Left ventricle myocardium superior (tissue), 1 donor: ENCODE measurements around the gene NKX3-2. TPM values are rescaled to one million over a fixed set of nuclear protein-coding genes. Genes with fewer than 3 reads are reported as not detected.
A peak's percentile ranks its signal among the peaks of the same experiment; 100 is the strongest.
"Not testable (repeated sequence)": the region's sequence is repeated elsewhere in the genome, so short reads cannot be mapped to it uniquely, and the experiment has no call there.

ENCODE experiments used
- ATAC-seq: fragments of 200-7000 bp; cut with Tn5 transposase; one replicate; pipeline ENCODE4 v1.9.1; 2020; ENCODE audit warnings: mild to moderate bottlenecking, moderate library complexity
- DNase-seq: peaks from one replicate; pipeline ENCODE4 v3.0.0-alpha.2; 2020
- intact Hi-C: fragments of 100-400 bp; cut with micrococcal nuclease; formaldehyde crosslinking; loops from one replicate; pipeline ENCODE4 v1.11.0; 2022
- long read RNA-seq: library from polyadenylated mRNA; unstranded; transcript quantifications from one replicate; pipeline ENCODE4 v2.0.0, GENCODE V29; 2021
- total RNA-seq: library from RNA; stranded (reverse); fragmentation: NEBNext Ultra II Directional; extraction: Animal tissue kit (Norgen Biotek cat#: 25700); gene quantifications from one replicate; pipeline ENCODE4 v1.2.1, GENCODE V29; 2021
- donor health status: DM: no; HTN: yes; CAD: no; lungs with severe emphysema.

NKX3-2 gene
- total RNA-seq: not detected
- long read RNA-seq: 0 reads

DNA sequence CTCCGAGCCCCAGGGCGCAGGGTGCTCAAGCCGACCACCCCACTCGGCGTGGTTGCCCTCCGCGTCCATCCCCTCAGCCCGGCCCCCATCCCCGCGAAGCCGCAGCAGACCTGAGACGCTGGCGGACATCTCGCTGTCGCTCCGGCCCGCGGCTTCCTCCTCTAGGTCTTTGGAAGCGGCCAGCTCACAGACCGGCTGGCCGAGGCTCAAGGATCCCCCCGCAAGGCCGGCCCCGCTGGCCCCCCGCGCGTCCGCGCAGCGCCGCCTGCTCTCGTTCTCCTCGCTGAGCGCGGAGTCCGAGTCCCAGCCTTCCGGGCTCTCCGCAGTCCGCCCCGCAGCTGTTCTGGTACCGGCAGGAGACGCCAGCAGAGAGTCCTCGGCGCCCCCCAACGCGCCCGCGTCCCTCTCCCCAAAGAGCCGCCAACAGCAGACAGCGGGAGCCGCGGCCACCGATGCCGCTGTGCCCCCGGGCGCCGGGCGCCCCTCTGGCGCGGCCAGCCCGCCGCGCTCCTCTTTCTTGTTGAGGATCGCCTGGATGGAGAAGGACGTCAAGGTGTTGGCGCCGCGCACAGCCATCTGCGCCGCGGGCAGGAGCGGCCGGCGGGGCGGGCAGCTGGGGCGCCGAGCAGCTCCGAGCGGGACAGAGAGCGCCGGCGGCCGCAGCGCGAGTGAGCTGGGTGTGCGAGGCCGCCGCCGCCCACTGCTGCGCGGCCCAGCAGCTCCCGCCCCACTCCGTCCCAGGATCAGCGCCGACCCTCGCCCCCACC lies at the start of gene NKX3-2:
Gene NKX3-2 (minus strand): TSS at position 670 of the 767 bp plus-strand sequence. CDS start 94 bp downstream, at position 576.
- ATAC-seq: peak; percentile 61
- intact Hi-C loops: no loop called here
- peak; percentile 37 for DNase-seq

DNA sequence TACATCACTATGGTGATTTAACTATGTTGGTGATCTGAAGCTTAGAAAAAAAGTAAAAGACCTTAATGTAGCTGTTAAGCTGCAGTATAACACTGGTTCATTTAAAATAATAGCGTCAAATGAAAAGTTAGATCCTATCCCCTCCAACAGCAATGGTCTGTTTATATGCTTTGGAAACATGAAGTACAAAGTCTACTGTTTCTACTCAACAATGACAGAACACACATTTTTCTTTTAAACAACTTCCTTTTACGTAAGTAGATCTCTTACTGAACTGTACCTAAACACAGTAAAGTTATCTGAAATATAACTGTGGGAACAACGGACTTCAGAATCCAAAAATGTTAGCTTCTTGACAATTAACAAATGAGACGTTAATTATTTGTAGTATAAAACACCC lies 47.9 kb upstream of the NKX3-2 start:
- intact Hi-C loops: no loop called here
- ATAC-seq (no peak), DNase-seq (no peak)

DNA sequence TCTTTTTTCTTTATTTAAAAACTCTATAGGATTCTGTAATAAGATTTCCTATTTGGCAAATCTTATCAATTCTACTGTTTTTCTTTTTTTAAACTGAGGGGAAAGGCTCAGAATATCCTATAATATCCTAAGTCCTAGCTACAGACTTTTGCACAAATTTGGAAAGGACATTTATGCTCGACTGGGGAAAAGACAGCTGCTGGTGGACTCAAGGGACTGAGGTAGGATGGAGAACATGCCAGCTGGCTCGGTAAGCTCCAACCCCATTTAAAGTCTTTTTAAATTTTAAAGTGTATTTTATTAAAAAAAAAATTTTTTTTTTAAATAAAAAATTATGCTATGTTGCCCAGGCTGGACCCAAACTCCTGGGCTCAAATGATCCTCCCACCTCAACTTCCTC lies 46.5 kb upstream of the NKX3-2 start:
- ATAC-seq: no peak
- intact Hi-C loops: no loop called here
- no peak for DNase-seq

DNA sequence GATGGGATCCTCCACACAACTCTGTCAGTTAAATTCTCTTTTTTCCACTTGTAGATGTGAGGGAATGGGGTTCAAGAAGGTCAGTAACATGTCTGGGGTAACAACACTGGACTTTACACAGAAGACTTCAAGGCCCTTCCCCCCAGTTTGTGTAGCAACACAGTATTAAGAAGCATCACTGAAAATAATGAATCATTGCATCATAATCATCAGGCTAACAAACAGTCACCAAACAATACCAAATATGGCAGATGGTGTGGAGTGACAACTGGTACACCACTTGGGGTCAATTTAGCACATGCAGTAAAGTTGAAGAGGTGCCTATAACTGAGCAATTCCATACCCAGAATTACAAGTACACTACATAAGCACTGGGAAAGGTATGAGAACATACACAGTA lies 44.6 kb upstream of the NKX3-2 start:
- ATAC-seq: no peak
- intact Hi-C loops: no loop called here
- DNase-seq: no peak

DNA sequence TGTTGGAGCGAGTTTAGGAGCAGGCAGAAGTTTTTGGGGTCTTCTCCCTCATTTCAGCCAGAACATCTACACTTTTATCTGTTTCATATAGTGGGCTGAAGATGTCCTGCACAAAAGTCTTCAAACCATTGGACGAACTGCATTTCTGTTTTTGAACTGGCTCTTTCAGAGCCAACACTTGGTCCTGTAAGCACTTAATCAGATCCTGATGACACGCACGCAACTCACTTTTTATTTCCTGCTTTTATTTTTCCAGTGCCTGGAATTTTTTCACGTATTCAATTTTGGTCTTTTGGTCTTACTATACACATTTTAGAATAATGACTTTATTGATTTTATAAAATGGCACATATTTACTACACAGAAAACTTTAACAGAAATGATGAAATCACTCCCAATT lies 40.2 kb upstream of the NKX3-2 start:
- intact Hi-C loops: no loop called here
- DNase-seq: no peak
- ATAC-seq: no peak

DNA sequence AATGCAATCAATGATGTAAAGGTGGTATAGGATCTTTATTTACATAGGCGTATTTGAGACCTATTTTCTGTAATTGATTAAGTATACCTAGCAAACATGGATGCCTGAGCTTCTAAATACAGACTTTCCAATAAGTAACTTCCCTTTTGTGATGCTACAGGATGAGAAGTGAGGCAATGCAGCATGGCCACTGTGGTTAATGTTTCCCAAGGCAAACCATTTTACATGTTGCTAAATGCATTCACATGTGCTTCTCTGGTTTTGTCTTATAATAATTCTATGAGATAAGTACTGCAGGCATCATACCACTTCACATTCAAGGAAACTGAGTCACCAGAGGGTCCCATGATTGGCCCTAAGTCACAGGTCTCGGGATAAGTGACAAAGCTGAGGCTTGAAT lies 35.7 kb upstream of the NKX3-2 start:
- intact Hi-C loops: no loop called here
- DNase-seq: no peak
- ATAC-seq: no peak

DNA sequence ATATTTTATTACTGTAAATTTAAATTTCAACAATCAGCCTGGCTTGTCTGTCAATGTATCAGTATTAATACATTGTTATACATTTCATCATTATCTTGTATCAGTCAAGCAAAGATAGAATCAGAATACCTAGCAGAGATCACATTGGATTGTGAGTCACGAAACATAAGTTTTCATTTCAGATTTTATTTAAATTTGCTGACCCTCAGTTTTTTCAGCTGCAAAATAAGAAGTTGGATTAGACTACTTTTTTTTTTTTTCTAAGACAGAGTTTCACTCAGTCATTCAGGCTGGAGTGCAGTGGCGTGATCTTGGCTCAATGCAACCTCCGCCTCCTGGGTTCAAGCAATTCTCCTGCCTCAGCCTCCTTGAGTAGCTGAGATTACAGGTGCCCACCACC lies 33.4 kb upstream of the NKX3-2 start:
- ATAC-seq (no peak), DNase-seq (no peak)
- intact Hi-C loops: no loop called here

DNA sequence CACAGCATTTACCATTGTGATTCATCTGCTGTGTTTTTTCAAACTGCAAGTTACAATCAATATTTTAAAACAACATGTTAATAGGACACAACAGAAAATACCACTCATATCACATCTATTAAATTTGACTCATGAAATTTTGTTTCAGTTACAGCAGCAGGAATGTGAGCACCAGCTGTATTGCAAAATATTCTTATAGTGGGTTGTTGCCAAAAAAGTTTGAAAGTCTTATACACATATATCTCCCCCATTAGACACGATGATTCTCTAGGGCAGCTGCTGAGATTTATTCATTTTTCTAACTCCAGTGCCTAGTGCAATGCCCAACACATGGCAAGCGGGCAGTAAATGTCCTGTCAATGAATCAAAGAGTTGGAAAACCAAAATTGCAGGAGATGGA lies 26.6 kb upstream of the NKX3-2 start:
- no peak for ATAC-seq
- intact Hi-C loops: no loop called here

DNA sequence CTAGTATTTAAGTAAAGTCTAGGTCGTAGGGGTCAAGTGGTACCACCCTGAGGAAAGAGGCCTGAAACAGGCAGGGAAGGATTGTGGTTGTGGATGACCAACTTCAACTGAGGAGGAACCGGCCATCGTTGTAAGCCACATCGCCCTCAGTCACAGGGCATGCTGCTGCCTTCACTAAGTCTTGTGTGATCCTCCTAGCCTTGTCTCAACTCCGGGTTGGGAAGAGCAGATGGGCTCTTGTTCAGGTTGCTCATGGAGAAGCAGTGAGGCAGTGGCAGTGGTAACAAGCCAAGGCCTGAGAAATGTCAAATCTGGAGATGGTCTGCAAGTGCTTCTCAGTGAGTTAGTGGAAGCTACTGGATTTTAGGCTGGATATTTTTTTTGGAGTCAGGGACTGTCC lies 22.8 kb upstream of the NKX3-2 start:
- no peak for ATAC-seq
- intact Hi-C loops: no loop called here
- no peak for DNase-seq

More for the DNA sequence above, 26.6 kb upstream of the NKX3-2 start:
- no peak for DNase-seq

DNA sequence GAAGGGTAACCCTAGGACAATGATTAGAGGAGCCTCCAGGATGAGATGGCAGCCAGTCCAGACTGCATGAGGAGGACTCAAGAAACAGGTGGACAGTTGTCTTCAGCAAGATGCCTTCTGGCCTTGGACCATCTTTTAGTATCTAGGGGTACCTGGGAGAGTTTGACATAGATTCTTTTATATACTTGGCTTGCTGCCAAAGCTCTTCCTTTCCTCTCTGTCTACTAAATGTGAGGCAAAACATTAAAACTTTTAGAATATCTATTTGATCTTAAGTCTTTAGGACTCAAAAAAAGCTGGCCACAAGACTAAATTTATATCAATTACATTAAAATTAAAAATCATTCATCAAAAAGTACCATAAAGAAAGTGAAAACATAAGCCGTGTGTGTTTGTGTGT lies 18.6 kb upstream of the NKX3-2 start:
- intact Hi-C loops: no loop called here
- DNase-seq: no peak
- no peak for ATAC-seq

DNA sequence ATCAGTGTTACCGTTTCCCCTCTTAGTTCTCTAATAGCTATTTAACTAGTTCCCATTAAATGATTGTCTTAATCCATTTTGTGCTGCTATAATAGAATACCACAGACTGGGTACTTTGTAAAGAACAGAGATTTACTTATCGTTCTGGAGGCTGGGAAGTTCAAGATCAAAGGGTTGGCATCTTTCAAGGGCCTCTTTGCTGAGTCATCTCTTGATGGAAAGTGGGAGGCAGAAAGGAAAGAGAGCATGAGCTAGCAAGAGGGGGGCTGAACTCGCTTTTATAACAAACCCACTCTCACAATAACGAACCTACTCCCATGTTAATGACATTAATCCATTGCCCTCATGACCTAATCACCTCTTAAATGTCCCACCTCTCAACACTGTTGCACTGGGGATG lies 17.4 kb upstream of the NKX3-2 start:
- DNase-seq (no peak), ATAC-seq (no peak)
- intact Hi-C loops: no loop called here

DNA sequence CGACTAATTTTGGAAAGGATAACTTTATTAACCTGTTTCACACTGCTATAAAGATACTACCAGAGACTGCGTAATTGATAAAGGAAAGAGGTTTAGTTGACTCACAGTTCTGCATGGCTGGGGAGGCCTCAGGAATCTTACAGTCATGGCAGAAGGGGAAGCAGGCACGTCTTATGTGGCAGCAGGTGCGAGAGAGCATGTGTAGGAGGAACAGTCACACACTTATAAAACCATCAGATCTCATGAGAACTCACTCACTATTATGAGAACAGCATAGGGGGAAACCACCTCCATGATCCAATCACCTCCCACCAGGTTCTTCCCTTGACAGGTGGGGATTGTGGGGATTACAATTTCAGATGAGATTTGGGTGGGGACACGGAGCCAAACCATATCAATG lies 15.8 kb upstream of the NKX3-2 start:
- intact Hi-C loops, ATAC-seq, DNase-seq: not testable (repeated sequence)

DNA sequence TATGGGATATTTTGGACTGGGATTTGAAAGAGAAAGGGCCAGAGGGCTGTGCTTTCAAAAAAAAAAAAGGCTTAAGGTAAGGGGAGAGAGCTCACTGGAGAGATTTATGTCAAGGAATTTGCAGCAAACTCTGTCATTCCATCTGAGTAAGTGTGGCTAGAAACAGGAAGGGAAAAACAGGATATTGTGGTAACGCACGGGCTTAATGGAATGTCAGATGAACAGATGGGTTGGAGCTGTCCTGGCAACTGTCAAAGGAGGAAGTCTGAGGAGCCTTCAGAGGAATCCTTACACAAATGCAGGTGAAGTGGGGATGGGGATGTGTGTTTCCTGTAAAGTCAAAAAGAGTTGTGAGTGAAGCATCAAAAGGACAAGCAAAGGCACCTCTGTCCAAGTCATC lies 15.1 kb upstream of the NKX3-2 start:
- DNase-seq (no peak), ATAC-seq (no peak)

DNA sequence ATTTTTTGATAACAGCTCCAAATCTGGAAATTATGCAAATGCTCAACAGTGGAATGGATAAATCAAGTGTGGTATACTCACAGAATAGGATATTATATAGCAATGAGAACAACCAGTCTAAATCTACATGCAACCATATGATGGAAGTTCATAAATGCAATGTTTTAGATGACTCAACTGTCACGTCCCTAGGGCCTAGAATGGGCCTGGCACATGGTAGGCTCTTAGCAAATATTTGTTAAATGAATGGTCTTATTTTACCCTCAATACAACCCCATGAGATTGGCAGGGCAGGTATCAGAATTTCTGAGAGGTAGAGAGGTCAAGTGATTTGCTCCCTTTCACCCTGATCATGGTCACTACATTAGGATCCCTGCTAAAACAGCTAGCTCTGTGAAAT lies 14.6 kb upstream of the NKX3-2 start:
- DNase-seq (no peak), ATAC-seq (no peak)
- intact Hi-C loops: no loop called here

More for the DNA sequence above, 15.1 kb upstream of the NKX3-2 start:
- intact Hi-C loops: no loop called here

DNA sequence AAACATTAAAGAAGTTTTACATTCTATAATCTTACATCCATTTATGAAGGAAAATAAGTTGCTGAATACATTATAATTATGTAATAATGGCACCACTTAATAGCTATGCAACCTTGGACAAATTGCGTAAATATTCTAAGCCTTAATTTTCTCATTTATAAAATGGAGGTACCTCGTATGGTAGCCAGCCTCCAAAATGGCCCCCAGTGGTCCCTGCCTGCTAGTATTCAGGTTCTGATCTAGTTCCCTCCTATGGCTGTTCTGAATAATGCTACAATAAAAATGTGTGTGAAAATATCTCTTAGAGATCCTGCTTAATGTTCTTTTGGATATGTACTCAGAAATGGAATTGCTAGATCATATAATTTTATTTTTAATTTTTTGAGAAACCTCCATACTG lies 11.0 kb upstream of the NKX3-2 start:
- intact Hi-C loops: no loop called here
- no peak for DNase-seq

DNA sequence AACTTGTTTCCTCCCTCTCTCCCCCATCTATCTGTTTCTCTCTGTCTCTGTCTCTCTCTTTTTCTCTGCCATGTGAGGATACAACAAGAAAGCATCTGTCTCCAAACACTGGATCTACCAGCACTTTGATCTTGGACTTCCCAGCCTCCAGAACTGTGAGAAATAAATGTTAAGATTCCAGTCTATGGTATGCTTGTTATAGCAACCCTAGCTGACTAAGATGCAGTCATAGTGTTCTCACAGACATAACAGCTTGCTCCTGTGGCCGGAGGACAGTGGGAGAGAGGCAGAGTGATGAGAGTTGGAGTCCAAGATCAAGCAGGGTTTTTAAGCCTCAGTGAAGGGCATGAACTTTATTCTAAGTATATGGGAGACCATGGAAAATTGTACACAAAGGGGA lies 8.8 kb upstream of the NKX3-2 start:
- intact Hi-C loops: no loop called here
- DNase-seq (no peak), ATAC-seq (no peak)

More for the DNA sequence above, 11.0 kb upstream of the NKX3-2 start:
- no peak for ATAC-seq

DNA sequence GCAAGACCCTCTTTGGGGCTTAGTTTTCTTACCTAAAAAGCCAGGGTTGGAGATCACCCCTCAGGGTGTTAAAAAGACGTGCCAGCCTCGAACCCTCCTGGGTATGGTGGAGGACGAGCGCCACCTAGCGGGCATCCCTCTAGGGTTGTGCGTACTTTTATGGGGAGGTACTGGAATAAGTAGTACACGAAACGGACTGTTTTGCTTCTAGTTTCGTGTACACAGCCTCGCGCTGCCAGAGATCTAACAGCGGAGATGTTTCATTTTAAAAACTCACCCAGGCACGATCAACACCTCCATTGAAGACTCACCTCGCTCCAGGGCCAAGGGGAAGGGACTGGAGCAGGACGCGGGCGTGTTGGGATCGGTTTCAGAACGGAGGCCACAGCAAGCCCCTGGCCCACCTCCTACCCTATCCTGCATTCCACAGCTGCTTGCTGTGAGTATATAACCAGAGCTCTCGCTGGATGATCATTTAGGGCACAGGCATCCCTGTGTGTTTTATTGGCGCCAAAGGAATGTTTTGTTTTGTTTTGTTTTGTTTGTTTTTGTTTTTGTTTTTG lies 4.8 kb upstream of the NKX3-2 start:
- ATAC-seq: peak; percentile 78
- peak; percentile 90 for DNase-seq
- intact Hi-C loops: loop anchor here (2.0 to 5.0 kb wide), 2 partner anchors 696 to 822 kb away; no protein-coding TSS in a partner anchor

DNA sequence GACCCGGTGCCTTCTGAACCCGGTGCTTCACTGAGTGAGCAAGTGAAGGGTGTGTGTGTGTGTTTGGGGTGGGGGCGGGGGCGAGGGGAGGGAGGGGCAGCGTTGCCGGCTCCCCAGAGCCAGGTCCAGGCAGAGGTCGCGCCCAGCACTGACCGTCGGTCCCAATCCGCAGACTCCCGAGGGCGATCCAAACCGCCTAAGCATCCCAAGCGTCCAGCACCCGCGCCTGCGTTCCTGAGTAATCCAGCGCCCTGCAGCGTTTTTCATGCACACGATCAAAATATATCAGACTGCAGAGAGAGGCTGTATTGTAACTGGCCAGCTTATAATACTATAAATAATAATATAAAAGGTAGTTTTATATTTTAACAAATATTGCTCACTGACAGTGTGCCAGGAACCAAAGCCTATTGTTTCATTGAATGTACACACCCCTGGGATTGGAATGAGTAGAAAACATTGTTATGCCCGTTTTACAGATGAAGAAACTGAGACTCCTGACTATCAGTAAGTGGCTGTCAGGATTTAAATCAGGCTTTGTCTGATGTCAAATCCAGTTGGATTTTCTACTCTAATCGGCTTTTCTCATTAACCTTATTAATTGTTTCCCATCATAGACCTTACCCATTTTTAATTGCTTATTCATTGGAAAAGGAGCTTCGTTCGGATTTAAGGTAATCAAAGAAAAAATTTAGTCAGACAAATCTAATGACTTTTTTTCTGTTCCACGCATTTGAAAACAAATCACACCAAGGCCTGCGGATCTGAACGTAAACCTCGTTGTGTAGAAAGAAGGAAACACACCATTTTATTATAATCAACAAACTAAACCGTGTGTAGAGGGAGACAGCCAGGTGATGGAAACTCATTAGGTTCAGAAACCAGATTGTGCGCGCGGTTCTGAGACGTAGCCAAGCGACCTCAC lies 4.0 kb upstream of the NKX3-2 start:
- ATAC-seq (no peak), DNase-seq (no peak)
- intact Hi-C loops: loop anchor here (2.0 to 5.0 kb wide), 2 partner anchors 696 to 821 kb away; no protein-coding TSS in a partner anchor

DNA sequence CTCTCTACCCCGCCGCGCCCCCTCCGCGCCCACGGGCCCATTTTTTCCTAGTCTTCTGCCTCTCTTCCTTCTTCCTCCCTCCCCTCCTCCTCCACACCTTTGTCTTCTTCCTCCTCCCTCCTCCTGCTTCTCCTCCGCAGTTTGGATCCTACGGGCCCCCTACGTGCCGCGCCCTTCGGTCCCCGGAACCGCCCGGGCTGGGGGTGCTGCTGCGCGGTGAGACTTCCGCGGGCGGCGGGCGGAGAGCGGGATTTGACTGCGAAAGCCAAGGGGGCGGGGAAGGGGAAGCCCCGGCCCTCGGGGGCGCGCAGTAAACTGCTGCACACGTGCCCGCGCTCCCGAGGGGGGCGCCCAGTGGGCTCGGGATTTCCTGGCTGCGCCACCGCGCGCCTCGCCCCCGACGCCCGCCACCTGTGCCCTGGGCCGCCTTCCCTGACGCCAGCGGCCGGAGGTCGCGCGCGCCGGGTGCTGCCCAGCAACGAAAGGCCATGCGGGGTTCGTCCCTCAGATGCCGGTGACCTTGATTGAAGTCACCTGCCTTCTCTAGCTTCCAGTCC lies 3.3 kb upstream of the NKX3-2 start:
- no peak for DNase-seq
- intact Hi-C loops: loop anchor here (2.0 to 5.0 kb wide), 2 partner anchors 695 to 820 kb away; no protein-coding TSS in a partner anchor
- ATAC-seq: no peak
